ENCODE measurements around the gene SETD9. TPM values are rescaled to one million over a fixed set of nuclear protein-coding genes. Genes with fewer than 3 reads are reported as not detected.
A peak's percentile ranks its signal among the peaks of the same experiment; 100 is the strongest.

The SETD9 gene, protein sequence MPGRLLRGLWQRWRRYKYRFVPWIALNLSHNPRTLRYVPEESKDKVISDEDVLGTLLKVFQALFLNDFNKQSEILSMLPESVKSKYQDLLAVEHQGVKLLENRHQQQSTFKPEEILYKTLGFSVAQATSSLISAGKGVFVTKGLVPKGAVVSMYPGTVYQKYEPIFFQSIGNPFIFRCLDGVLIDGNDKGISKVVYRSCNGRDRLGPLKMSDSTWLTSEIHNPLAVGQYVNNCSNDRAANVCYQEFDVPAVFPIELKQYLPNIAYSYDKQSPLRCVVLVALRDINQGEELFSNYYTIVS
- 28.7 and 45.4 TPM in 2 replicates for total RNA-seq (2014; rRNA removed; shearing (Covaris generic))
- 18.9 and 32.3 TPM in 2 replicates for polyA plus RNA-seq (2015; cell fraction: cytosol; rRNA removed)
- polyA plus RNA-seq (2015; cell fraction: nucleus; rRNA removed), result 16.0 and 18.9 TPM in 2 replicates

DNA sequence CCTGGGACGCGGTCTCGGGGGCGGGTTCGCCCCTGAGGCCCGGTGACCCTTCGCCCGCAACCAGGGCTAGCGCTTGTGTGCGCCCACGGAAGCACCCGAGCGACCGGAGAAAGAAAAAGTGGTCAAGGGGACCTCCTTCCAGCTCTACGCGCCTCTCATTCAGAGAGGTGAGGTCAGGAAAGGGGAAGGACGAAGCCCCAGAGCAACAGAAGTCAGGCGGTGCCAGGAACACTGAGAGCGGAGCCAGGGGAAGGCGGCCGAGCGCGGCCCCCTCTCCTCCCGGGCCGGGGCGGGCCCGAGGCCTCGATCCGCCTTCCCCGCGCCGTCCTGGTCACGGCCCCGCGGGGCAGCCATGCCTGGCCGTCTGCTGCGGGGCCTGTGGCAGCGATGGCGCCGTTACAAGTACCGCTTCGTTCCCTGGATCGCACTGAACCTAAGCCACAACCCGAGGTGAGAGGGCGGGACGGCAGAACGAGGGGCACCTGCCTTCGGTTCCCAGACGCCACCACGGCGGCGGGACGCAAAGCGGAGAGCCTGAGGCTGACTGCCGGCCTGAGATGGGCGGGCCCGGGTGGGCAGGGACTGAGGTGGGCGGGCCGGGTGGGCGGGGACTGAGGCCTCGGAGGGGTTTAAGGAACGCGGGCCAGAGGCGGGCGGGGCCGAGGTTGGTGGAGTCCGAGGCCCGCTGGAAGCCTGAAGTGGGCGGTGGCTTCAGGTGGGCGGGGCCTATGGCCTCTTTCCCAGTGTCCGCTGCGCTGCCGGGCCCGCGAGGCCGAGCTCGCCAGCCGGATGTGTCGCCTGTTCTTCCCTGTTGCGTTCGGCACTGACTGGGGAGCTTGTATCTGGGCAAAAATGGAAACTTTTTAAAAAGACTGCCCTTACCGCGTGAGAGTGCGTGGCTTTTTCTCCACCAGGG lies at the start of gene SETD9:
Gene SETD9, plus strand, starts transcription at position 303 of the 916 bp plus-strand sequence. Its CDS starts 50 bp downstream, at position 353.
- peak; percentile 96 for DNase-seq (ENCODE audit: low read depth, low spot score)
- in situ Hi-C loops (cut with HindIII; ENCODE audit: low pct_unique_long_range_greater_than_20kb, low sequenced_read_pairs), result no loop called here

DNA sequence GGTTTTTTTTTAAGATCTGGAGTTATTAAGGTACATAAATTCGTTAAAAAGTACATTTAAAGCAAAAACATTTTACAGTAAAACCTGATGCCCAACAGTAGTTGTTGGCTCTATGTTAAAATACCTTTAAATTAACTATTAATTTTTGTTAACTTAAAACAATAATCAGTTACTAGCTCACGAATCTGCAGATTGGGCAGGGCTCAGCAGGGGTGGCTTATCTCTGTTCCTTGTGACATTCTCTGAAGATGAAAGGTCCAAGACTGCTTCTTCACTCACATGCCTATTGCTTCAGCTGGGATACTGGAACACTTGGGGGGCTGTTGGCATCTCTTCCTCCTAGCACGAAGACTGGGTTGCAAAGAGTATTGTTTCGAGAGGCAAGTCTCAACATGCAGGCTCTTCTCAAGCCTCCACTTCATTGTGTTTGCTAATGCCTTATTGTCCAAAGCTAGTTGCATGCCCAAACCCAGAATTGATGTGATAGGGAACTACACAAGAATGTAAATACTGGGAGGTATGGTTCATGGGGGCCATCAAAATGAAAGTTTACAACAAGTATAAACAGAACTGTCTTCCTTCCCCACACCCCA lies 47.4 kb upstream of the SETD9 start:
- in situ Hi-C loops (cut with HindIII; ENCODE audit: low pct_unique_long_range_greater_than_20kb, low sequenced_read_pairs), result no loop called here
- no peak for DNase-seq (ENCODE audit: low read depth, low spot score)

DNA sequence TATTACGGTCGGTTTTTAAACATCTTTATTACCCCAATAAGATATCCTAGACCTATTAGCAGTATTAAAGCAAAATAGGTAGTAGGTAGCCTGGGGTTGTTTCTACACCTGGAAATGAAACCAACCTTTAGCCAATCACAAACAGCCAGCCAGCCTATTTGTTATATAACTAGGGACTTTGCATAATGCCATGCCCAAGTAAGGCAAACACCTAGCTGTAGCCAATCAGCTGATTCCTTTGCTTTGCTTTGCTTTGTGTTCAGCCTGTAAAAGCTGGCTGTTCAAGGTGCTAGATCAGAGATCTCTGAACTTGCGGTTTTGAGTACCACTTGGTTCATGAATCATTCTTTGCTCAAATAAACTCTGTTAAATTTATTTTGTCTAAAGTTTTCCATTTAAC lies 46.5 kb upstream of the SETD9 start:
- no peak for DNase-seq (ENCODE audit: low read depth, low spot score)
- in situ Hi-C loops (cut with HindIII; ENCODE audit: low pct_unique_long_range_greater_than_20kb, low sequenced_read_pairs), result no loop called here

- in situ Hi-C loops (cut with HindIII; ENCODE audit: low pct_unique_long_range_greater_than_20kb, low sequenced_read_pairs), result no loop called here
- no peak for DNase-seq (ENCODE audit: low read depth, low spot score)
Measured at GRCh38 chr5:56871777-56872176, 37.6 kb upstream of the SETD9 start.

DNA sequence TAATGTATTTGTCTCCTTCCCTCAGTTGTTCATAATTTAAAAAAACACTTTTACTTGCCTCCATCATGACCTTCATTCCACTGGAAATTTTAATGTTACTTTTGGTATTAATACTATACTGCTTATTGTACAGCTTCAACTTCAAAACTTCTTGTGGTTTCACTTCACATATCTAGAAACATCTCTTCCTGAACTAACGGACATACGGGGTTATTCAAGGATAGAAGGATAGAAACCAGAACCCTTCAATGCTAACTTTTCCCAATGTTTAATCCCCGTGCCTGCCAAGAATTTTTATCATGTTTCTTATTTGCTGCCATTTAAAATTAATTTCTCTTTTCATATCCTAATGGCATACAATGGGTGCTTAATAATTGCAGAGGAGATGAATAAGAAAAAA lies 36.3 kb upstream of the SETD9 start:
- in situ Hi-C loops (cut with HindIII; ENCODE audit: low pct_unique_long_range_greater_than_20kb, low sequenced_read_pairs), result no loop called here
- DNase-seq (ENCODE audit: low read depth, low spot score), result no peak

DNA sequence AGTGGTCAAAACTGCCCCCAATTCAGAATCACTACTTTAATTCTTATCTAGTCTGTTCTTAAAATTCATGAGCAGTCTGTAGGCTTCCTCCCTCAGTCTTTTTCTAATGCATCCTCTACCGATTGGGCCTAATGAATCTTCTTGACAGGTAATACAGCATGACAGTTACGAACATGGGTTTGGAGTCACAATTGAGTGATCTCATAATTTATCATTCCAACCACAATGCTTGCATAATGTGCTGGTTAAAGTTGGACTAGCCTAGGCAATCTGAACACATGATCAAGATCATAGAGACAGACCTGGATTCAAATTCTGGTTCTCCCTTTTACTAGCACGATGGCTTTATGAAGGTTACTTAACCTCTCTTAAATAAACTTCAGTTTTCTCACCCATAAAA lies 33.1 kb upstream of the SETD9 start:
- in situ Hi-C loops (cut with HindIII; ENCODE audit: low pct_unique_long_range_greater_than_20kb, low sequenced_read_pairs), result no loop called here
- no peak for DNase-seq (ENCODE audit: low read depth, low spot score)

DNA sequence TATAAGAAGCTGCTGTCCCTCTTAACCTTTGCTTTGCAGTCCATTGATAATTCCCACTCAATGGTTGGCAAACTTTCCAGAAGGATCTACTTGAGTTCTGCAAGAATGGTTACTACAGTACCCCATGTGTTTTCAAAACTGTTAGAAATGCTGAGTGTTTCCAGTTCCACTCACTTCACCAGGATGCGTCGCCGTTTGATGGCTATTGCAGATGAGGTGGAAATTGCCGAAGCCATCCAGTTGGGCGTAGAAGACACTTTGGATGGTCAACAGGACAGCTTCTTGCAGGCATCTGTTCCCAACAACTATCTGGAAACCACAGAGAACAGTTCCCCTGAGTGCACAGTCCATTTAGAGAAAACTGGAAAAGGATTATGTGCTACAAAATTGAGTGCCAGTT lies 27.8 kb upstream of the SETD9 start:
- in situ Hi-C loops (cut with HindIII; ENCODE audit: low pct_unique_long_range_greater_than_20kb, low sequenced_read_pairs), result no loop called here
- DNase-seq (ENCODE audit: low read depth, low spot score), result no peak

GRCh38 chr5:56893251-56893951 lies 16.0 kb upstream of the SETD9 start:
- in situ Hi-C loops (cut with HindIII; ENCODE audit: low pct_unique_long_range_greater_than_20kb, low sequenced_read_pairs), result no loop called here
- DNase-seq (ENCODE audit: low read depth, low spot score), result no peak

DNA sequence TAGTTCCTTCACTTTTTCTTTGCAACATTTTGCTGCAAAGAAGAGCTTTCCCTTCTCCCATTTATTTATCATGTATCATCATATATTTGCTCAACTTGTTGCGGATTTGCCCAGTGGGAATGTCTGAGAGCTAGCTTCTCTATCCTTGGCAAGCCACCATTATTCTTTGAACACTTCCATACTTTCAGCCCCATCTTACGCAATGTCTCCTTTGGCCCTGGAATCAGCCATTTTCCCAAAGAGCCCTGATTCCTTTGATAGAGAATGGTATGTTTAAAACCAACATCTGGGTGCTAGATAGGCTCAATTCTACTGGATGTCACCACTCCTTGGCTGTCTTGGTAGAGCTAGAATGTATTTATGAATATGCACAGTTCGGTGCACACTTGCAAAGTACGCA lies 12.6 kb upstream of the SETD9 start:
- DNase-seq (ENCODE audit: low read depth, low spot score), result no peak
- in situ Hi-C loops (cut with HindIII; ENCODE audit: low pct_unique_long_range_greater_than_20kb, low sequenced_read_pairs), result no loop called here

- no peak for DNase-seq (ENCODE audit: low read depth, low spot score)
- in situ Hi-C loops (cut with HindIII; ENCODE audit: low pct_unique_long_range_greater_than_20kb, low sequenced_read_pairs), result no loop called here
Measured at GRCh38 chr5:56898213-56898612, 11.2 kb upstream of the SETD9 start.

- in situ Hi-C loops (cut with HindIII; ENCODE audit: low pct_unique_long_range_greater_than_20kb, low sequenced_read_pairs), result no loop called here
- no peak for DNase-seq (ENCODE audit: low read depth, low spot score)
Measured at GRCh38 chr5:56900395-56900794, 9.0 kb upstream of the SETD9 start.

- DNase-seq (ENCODE audit: low read depth, low spot score), result peak; percentile 77
- in situ Hi-C loops (cut with HindIII; ENCODE audit: low pct_unique_long_range_greater_than_20kb, low sequenced_read_pairs), result no loop called here
Measured at GRCh38 chr5:56900858-56901578, 8.4 kb upstream of the SETD9 start.

DNA sequence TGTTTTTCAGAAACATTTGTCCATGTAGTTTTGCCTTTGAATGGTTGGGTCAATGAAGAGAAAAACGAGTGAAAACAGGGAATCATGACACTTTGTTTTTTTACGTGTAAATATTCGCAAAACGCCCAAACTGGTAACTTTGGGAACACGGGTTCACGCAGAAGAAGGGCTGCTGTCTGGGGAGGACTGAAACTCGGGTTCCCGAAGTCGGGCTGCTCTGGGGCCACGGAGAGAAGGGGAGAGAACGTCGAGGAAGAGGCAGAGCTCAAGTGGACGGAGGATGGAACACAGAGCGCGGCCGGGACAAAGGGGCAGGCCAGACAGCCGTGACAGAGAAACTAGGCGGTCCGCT lies 478 bp upstream of the SETD9 start:
- in situ Hi-C loops (cut with HindIII; ENCODE audit: low pct_unique_long_range_greater_than_20kb, low sequenced_read_pairs), result no loop called here
- DNase-seq (ENCODE audit: low read depth, low spot score), result no peak

GRCh38 chr5:56910210-56910965 lies 992 bp downstream of the SETD9 start:
- in situ Hi-C loops (cut with HindIII; ENCODE audit: low pct_unique_long_range_greater_than_20kb, low sequenced_read_pairs), result no loop called here
- DNase-seq (ENCODE audit: low read depth, low spot score), result peak; percentile 62

DNA sequence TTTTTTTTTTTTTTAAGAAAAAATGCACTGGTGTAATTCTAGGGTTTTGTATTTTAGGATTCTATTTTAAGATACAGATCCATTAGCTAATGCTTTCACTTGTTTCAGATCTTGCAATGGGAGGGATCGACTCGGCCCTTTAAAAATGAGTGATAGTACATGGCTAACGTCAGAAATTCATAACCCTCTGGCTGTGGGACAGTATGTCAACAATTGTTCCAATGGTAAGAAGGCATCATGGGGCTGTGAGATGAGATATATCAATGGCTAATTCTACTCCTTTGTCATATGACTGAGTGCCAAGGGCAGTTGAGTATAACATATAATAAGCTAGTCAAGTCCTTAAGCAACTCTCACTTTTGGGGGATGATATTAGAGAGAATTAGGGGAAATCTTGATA lies 4.4 kb downstream of the SETD9 start:
- DNase-seq (ENCODE audit: low read depth, low spot score), result peak; percentile 98
- in situ Hi-C loops (cut with HindIII; ENCODE audit: low pct_unique_long_range_greater_than_20kb, low sequenced_read_pairs), result no loop called here

- peak; percentile 94 for DNase-seq (ENCODE audit: low read depth, low spot score)
Measured at GRCh38 chr5:56914678-56915077, 5.3 kb downstream of the SETD9 start.

DNA sequence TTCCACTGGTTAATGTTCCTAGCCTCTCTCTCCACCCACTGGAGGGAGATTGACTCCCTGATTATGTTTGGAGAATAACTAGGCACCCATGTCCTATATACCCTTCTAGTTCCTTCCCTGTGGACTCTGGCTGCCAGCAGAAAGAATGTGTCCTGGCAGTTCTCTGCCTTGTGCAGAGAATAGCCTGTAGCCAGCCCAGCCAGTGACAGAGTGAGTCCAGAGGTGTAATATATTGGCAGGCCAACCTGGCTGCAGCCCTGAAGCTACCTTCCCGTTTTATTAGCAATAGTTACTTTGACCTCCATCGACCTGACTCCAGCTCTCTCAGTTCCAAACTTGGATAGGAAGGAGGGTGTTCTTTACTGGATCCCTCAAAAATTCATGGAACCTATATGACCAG lies 8.1 kb downstream of the SETD9 start:
- no peak for DNase-seq (ENCODE audit: low read depth, low spot score)
- in situ Hi-C loops (cut with HindIII; ENCODE audit: low pct_unique_long_range_greater_than_20kb, low sequenced_read_pairs), result no loop called here

More at GRCh38 chr5:56914678-56915077, 5.3 kb downstream of the SETD9 start:
- in situ Hi-C loops (cut with HindIII; ENCODE audit: low pct_unique_long_range_greater_than_20kb, low sequenced_read_pairs), result no loop called here

Data from SK-MEL-5 (cell line).